ENCODE data around the gene SLC24A4. TPM values are rescaled to one million over a fixed set of nuclear protein-coding genes. Genes with fewer than 3 reads are reported as not detected.

The SLC24A4 gene
- total RNA-seq, 1 experiment from 2014 or later, result not detected

GRCh38 chr14:92282669-92283068 lies 40.3 kb upstream of the SLC24A4 start:
- ChIA-PET POLR2A (no interaction called here), CTCF (no interaction called here), RAD21 (ENCODE audit: low non-redundant PET in 1 of 2, low total read pairs in 2 of 2, uncharacterized antibody in 2 of 2, unreplicated experiment in 2 of 2) (no interaction called here)
- H3K79me2 ChIP-seq (ENCODE audit: insufficient read depth, low read length), result no peaks in the 10 kb centered on the region
- no peak overlapping the region for H3K27ac ChIP-seq (ENCODE audit: low read depth, low read length)
- intact Hi-C loops (cut with micrococcal nuclease), result no loop called here
- no peak overlapping the region for H3K4me2 ChIP-seq (ENCODE audit: low read length)
- no peaks in the 10 kb centered on the region for H3K36me3 ChIP-seq (ENCODE audit: control insufficient read depth in 1 of 2, insufficient read depth in 2 of 2, low read length in 2 of 2)
- H2AFZ ChIP-seq (ENCODE audit: low read depth, low read length, poor library complexity, severe bottlenecking), result no peak overlapping the region
- H4K20me1 ChIP-seq (ENCODE audit: insufficient read depth), result no peaks in the 10 kb centered on the region
- H3K4me1 ChIP-seq (ENCODE audit: control insufficient read depth in 1 of 2, insufficient read depth in 2 of 2, low read length in 2 of 2), result peaks cover 0 to under 1% of the 10 kb centered on the region in 2 experiments; a peak in 2 of 4 replicates
- no TSS peak for BruUV-seq (replicated peaks)
- H3K27me3 ChIP-seq (ENCODE audit: insufficient read depth, low read length), result no peaks in the 10 kb centered on the region
- no peak for TF ChIP-seq CBX3 (IDR thresholded peaks at IDR 0.05; ENCODE audit: low read depth)
- no peak for TF ChIP-seq SP1 (IDR thresholded peaks at IDR 0.05; ENCODE audit: low read depth)
- no peak for TF ChIP-seq ATF3 (IDR thresholded peaks at IDR 0.05)
- TF ChIP-seq SIN3A (IDR thresholded peaks at IDR 0.05; ENCODE audit: low read depth), result no peak
- no peak for TF ChIP-seq JUND (IDR thresholded peaks at IDR 0.05)
- TF ChIP-seq, protein P1, sequence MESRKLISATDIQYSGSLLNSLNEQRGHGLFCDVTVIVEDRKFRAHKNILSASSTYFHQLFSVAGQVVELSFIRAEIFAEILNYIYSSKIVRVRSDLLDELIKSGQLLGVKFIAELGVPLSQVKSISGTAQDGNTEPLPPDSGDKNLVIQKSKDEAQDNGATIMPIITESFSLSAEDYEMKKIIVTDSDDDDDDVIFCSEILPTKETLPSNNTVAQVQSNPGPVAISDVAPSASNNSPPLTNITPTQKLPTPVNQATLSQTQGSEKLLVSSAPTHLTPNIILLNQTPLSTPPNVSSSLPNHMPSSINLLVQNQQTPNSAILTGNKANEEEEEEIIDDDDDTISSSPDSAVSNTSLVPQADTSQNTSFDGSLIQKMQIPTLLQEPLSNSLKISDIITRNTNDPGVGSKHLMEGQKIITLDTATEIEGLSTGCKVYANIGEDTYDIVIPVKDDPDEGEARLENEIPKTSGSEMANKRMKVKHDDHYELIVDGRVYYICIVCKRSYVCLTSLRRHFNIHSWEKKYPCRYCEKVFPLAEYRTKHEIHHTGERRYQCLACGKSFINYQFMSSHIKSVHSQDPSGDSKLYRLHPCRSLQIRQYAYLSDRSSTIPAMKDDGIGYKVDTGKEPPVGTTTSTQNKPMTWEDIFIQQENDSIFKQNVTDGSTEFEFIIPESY (IDR thresholded peaks at IDR 0.05; ENCODE audit: extremely low read depth, insufficient replicate concordance, low read length), result no peak
- no peak for TF ChIP-seq EZH2 (IDR thresholded peaks at IDR 0.05)
- TF ChIP-seq CEBPB (IDR thresholded peaks at IDR 0.05; ENCODE audit: low read depth), result no peak
- no peak for TF ChIP-seq ZFX (IDR thresholded peaks at IDR 0.05)
- TF ChIP-seq, protein P2, sequence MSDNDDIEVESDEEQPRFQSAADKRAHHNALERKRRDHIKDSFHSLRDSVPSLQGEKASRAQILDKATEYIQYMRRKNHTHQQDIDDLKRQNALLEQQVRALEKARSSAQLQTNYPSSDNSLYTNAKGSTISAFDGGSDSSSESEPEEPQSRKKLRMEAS (IDR thresholded peaks at IDR 0.05), result no peak
- TF ChIP-seq EGR1 (IDR thresholded peaks at IDR 0.05; ENCODE audit: low read depth), result no peak
- TF ChIP-seq ELF1 (IDR thresholded peaks at IDR 0.05; ENCODE audit: borderline replicate concordance, low read depth), result no peak
- no peak for TF ChIP-seq ZNF274 (IDR thresholded peaks at IDR 0.05; ENCODE audit: low read depth, low read length)
- no peak for TF ChIP-seq EZH2phosphoT487 (IDR thresholded peaks at IDR 0.05; ENCODE audit: borderline replicate concordance)
- TF ChIP-seq, protein P3, sequence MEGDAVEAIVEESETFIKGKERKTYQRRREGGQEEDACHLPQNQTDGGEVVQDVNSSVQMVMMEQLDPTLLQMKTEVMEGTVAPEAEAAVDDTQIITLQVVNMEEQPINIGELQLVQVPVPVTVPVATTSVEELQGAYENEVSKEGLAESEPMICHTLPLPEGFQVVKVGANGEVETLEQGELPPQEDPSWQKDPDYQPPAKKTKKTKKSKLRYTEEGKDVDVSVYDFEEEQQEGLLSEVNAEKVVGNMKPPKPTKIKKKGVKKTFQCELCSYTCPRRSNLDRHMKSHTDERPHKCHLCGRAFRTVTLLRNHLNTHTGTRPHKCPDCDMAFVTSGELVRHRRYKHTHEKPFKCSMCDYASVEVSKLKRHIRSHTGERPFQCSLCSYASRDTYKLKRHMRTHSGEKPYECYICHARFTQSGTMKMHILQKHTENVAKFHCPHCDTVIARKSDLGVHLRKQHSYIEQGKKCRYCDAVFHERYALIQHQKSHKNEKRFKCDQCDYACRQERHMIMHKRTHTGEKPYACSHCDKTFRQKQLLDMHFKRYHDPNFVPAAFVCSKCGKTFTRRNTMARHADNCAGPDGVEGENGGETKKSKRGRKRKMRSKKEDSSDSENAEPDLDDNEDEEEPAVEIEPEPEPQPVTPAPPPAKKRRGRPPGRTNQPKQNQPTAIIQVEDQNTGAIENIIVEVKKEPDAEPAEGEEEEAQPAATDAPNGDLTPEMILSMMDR (IDR thresholded peaks at IDR 0.05 in 2 of 3, conservative IDR thresholded peaks at IDR 0.05 in 1 of 3; ENCODE audit: borderline replicate concordance in 1 of 3, insufficient read depth in 1 of 3, low read depth in 2 of 3, low read length in 2 of 3), result no peak
- no peak for DNase-seq (ENCODE audit: low read depth, low spot score)
- H3K4me3 ChIP-seq (replicated peaks in 1 of 2; ENCODE audit: low read depth in 1 of 2, low read length in 2 of 2), result no peak overlapping the region
- H3K9me3 ChIP-seq (ENCODE audit: control insufficient read depth in 1 of 2, insufficient read depth in 1 of 2, low read depth in 1 of 2, low read length in 2 of 2), result no peaks in the 10 kb centered on the region
- H3K9ac ChIP-seq (ENCODE audit: low read length), result no peak overlapping the region
- H3K9me2 ChIP-seq (ENCODE audit: insufficient read depth), result no peaks in the 10 kb centered on the region
- ATAC-seq, result no peak
